D721Med (cell line): ENCODE measurements around the gene SUSD5.

Source experiments
- DNase-seq: peaks from one replicate; pipeline ENCODE4 v3.0.0; 2011; ENCODE audit warnings: low spot score; ENCODE audit not compliant: insufficient read length
- FAIRE-seq: peaks from 2 replicates; lab custom pipeline; 2011; peaks lifted over from hg19 to GRCh38; lab: Jason Lieb, UNC
- TF ChIP-seq, protein P1 (sequence below): IDR thresholded peaks from 2 replicates; pipeline ENCODE4 v1.5.1; 2012; ENCODE audit warnings: mild to moderate bottlenecking, control low read depth; ENCODE audit not compliant: insufficient read depth; ENCODE audit errors: missing control alignments

Gene SUSD5

GRCh38 chr3:33181229-33181628 is 37.4 kb downstream of the SUSD5 start:
- no peak for FAIRE-seq
- TF ChIP-seq, protein P1, sequence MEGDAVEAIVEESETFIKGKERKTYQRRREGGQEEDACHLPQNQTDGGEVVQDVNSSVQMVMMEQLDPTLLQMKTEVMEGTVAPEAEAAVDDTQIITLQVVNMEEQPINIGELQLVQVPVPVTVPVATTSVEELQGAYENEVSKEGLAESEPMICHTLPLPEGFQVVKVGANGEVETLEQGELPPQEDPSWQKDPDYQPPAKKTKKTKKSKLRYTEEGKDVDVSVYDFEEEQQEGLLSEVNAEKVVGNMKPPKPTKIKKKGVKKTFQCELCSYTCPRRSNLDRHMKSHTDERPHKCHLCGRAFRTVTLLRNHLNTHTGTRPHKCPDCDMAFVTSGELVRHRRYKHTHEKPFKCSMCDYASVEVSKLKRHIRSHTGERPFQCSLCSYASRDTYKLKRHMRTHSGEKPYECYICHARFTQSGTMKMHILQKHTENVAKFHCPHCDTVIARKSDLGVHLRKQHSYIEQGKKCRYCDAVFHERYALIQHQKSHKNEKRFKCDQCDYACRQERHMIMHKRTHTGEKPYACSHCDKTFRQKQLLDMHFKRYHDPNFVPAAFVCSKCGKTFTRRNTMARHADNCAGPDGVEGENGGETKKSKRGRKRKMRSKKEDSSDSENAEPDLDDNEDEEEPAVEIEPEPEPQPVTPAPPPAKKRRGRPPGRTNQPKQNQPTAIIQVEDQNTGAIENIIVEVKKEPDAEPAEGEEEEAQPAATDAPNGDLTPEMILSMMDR: no peak

GRCh38 chr3:33179132-33179531 is 39.5 kb downstream of the SUSD5 start:
- no peak for FAIRE-seq
- DNase-seq: no peak
- TF ChIP-seq, protein P1: no peak

More at GRCh38 chr3:33181229-33181628, 37.4 kb downstream of the SUSD5 start:
- DNase-seq: no peak

DNA sequence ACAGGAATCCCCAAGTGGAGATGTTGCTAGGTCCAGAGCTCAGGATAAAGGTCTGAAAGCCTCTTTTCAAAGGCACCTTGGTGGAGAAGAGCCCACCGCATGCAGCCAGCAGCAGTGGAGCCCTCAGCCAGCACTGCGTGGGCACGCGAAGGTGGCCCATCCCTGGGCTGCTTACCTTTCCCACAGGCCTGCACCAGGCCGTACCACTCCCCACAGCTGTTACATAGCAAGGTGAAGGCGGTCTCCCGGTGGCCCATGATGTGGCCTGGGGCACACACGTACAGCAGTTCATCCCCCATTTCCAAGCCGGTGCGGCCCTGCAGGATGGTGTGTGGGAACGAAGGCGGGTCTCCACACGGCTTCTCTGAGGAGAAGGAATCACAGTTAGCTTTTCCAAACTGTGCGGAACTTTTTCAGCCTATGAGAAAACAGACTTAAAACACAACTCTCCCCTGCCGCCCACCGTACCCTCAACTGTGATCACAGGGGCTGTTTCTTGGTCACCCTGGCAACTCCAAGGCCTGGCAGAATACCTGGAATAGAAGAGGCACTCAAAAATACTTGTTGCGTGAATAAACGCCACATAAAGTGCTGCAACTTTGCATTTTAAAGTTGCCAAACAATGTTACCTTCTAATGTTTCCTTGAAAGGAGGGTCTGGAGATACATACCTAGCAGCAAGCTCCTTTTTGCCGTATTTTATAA is 43.7 kb downstream of the SUSD5 start:
- TF ChIP-seq, protein P1: no peak
- DNase-seq (no peak), FAIRE-seq (no peak)

DNA sequence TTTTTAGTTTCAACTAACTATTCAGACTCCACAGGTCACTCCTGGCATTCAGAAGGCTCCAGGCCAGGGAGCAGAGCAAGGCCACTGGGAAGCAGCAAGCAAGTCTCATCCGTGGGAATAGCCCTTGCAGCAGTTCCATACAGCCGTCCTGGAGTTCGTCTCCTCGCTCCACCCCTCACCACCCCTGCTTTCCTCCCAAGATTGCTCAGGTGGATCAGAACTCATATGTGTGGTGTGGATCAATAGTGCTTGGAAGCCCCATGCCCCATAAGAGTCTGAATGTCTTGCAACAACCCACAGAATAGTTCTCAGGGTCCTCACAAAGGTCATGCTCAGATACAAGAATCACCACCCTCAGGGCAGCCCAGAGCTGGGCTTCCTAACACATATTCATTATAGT is 44.5 kb downstream of the SUSD5 start:
- no peak for FAIRE-seq
- DNase-seq: no peak
- TF ChIP-seq, protein P1: no peak

DNA sequence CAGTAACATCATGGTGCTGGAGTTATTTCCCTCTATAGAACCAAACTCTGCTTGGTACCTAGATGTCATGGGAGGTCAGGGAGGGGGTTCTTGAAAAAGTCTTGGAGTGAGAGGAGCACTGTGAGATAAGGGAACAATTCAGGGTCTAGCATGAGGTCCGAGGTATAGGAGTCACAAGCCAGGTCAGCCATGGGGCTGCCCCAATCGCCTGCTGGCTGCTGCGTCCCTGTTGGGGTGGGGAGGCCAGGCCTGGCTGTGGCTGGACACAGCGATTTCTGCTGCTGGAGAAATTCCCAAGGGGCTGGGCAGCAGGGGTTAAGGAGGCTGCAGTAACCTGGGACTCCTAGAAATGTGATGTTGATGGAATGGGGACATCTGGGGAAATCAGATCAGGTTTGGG is 44.9 kb downstream of the SUSD5 start:
- DNase-seq (no peak), FAIRE-seq (no peak)
- TF ChIP-seq, protein P1: no peak

DNA sequence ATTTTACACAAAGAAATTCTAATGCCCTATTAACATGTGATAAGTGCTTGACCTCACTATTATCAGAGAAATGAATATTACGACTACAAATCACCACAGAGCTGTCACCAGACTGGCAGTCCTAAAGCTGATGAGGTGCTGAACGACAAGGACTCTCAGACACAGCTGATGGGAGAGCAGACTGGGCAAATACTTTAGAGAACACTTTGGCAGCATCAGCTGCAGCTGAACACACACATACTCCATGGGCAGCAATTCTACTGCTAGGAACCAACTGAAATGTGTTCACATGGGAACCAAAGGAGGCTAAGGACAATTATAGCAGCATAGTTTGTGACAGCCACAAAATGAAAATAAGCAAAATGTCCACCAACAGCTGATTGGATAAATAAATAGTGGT is 45.5 kb downstream of the SUSD5 start:
- TF ChIP-seq, protein P1: no peak
- FAIRE-seq (no peak), DNase-seq (no peak)

- TF ChIP-seq, protein P1: no peak
- FAIRE-seq: no peak
- no peak for DNase-seq
Measured at GRCh38 chr3:33171580-33171979, 47.0 kb downstream of the SUSD5 start.
